T-cell (primary cell): ENCODE measurements around the gene C10orf53. TPM values are rescaled to one million over a fixed set of nuclear protein-coding genes. Genes with fewer than 3 reads are reported as not detected.

Experiments
- ATAC-seq, 4 experiments: fragments of 200-7000 bp in 3 of 4; fragments of 150-1000 bp in 1 of 4; cut with Tn5 transposase; replicated peaks in 1 of 4; 1 replicate in 3 of 4; 2 replicates in 1 of 4; pipeline ENCODE4 v1.10.0; 2021; ENCODE audit warnings: moderate library complexity in 3 of 4, mild to moderate bottlenecking in 2 of 4, moderate number of reproducible peaks in 1 of 4
- CTCF ChIA-PET, 2 donors: fragments of 300-600 bp; sonication (Branson Sonifier 250); formaldehyde crosslinking; loops; one replicate each; lab custom pipeline; 2022; ENCODE audit warnings: antibody characterized with exemption in 2 of 2; lab: Charles Lee
- POLR2A ChIA-PET, 2 donors: fragments of 300-600 bp; sonication (Branson Sonifier 250); formaldehyde crosslinking; loops; one replicate each; lab custom pipeline; 2022; ENCODE audit warnings: antibody characterized with exemption in 2 of 2; lab: Charles Lee
- DNase-seq, 35 experiments: peaks; one replicate each; pipeline versions ENCODE4 v3.0.0 to v3.0.0-alpha.2; 2013 to 2023
- H3K27ac ChIP-seq: one replicate; pipeline ENCODE4 v1.5.1; 2013; ENCODE audit warnings: low read length
- H3K27me3 ChIP-seq, 2 experiments: replicated peaks in 1 of 2; 1 replicate in 1 of 2; 2 replicates in 1 of 2; pipeline versions ENCODE4 v1.6.1 to v1.7.0; 2013; ENCODE audit warnings: low read length in 1 of 2, mixed read lengths in 1 of 2; ENCODE audit not compliant: control insufficient read depth in 2 of 2, insufficient read depth in 2 of 2; ENCODE audit errors: extremely low read depth in 1 of 2
- H3K36me3 ChIP-seq, 2 donors: 1 replicate in 1 of 2; 2 replicates in 1 of 2; pipeline versions ENCODE4 v1.6.1 to v1.7.0; 2013; ENCODE audit warnings: low read length in 1 of 2; ENCODE audit not compliant: control insufficient read depth in 2 of 2, insufficient read depth in 1 of 2; ENCODE audit errors: extremely low read depth in 1 of 2
- H3K4me1 ChIP-seq, 2 experiments: 1 replicate in 1 of 2; 2 replicates in 1 of 2; pipeline versions ENCODE4 v1.6.1 to v1.7.0; 2013; ENCODE audit warnings: low read length in 2 of 2, mixed read lengths in 1 of 2; ENCODE audit not compliant: insufficient read depth in 2 of 2, control insufficient read depth in 1 of 2; ENCODE audit errors: extremely low read depth in 1 of 2
- H3K4me3 ChIP-seq, 2 donors: 1 replicate in 1 of 2; 2 replicates in 1 of 2; pipeline versions ENCODE4 v1.5.1 to v1.7.0; 2013; ENCODE audit warnings: mild to moderate bottlenecking in 2 of 2, low read length in 1 of 2, moderate library complexity in 1 of 2; ENCODE audit not compliant: control insufficient read depth in 1 of 2; ENCODE audit errors: extremely low read depth in 1 of 2
- H3K9me3 ChIP-seq: 2 replicates; pipeline ENCODE4 v1.7.0; 2013
- H3K27ac Mint-ChIP-seq, 2 donors: one replicate each; pipeline ENCODE4 v1.8.0; 2020 to 2021; ENCODE audit warnings: mild to moderate bottlenecking in 2 of 2, mixed read lengths in 2 of 2
- H3K27me3 Mint-ChIP-seq, 2 donors: one replicate each; pipeline ENCODE4 v1.8.0; 2021 to 2022; ENCODE audit warnings: mixed read lengths in 2 of 2
- H3K36me3 Mint-ChIP-seq: one replicate; pipeline ENCODE4 v1.8.0; 2021; ENCODE audit warnings: mixed read lengths
- H3K4me1 Mint-ChIP-seq, 3 donors: one replicate each; pipeline ENCODE4 v1.8.0; 2020 to 2022; ENCODE audit warnings: mixed read lengths in 3 of 3, mild to moderate bottlenecking in 1 of 3
- H3K4me3 Mint-ChIP-seq, 3 donors: one replicate each; pipeline ENCODE4 v1.8.0; 2020 to 2022; ENCODE audit warnings: mild to moderate bottlenecking in 3 of 3, mixed read lengths in 3 of 3, moderate library complexity in 3 of 3
- H3K9me3 Mint-ChIP-seq, 3 donors: one replicate each; pipeline ENCODE4 v1.8.0; 2020 to 2022; ENCODE audit warnings: mixed read lengths in 3 of 3
- WGBS: methylation state at CpG from one replicate; pipeline ENCODE4 v1.1.5; 2013; ENCODE audit warnings: missing lambda C conversion rate; ENCODE audit not compliant: insufficient coverage; 5-methylcytosine and 5-hydroxymethylcytosine counted together
- total RNA-seq, 35 experiments: library from RNA in 6 of 35; stranded (reverse) in 6 of 35; fragments of 120-200 nt in 1 of 35; gene quantifications; one replicate each; pipeline versions ENCODE4 v1.2.1 to v1.2.4 and lab custom pipeline; 2013 to 2026

C10orf53 gene
- total RNA-seq, 5 donors from 2014 or later (not counting 1 experiment from before 2014, with no cell fraction given) = not detected

DNA sequence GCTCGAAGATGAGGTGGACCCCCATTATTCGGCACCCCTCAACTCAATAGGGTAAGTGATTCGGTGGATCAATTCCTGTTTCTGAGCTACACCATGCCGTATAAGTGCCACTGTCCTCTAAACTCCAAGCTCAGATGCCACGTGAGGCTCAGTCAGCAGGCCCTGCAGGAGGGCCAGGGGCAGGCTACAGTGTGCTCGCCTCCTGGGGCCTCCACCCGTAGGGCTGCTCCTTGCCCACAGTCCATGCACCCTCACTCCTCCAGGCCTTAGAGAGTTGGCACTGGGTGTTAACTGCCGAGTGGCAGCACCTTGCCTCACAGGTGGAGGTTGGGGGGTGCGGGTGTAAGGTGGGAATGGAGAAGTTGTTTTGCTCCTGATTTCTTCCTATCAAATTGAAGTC, 12.1 kb downstream of the C10orf53 start:
- H3K9me3 Mint-ChIP-seq = peaks cover 0 to 8% (median 4%) of the 10 kb centered on the region in 3 donors
- H3K4me1 Mint-ChIP-seq = no peaks in the 10 kb centered on the region
- POLR2A ChIA-PET = no interaction called here
- DNase-seq = no peak
- H3K9me3 ChIP-seq = no peaks in the 10 kb centered on the region
- no peak overlapping the region for H3K4me3 Mint-ChIP-seq
- CTCF ChIA-PET = no interaction called here
- H3K27ac Mint-ChIP-seq = no peak overlapping the region
- H3K4me3 ChIP-seq = no peak overlapping the region
- H3K27me3 ChIP-seq = peaks cover 15 to 45% of the 10 kb centered on the region in 2 experiments
- H3K36me3 Mint-ChIP-seq = no peaks in the 10 kb centered on the region
- H3K27ac ChIP-seq = no peak overlapping the region
- no peaks in the 10 kb centered on the region for H3K36me3 ChIP-seq
- peaks cover 53 to 59% of the 10 kb centered on the region in 2 donors for H3K27me3 Mint-ChIP-seq
- no peak for ATAC-seq
- WGBS = 50% methylated on average over 3 of the region's 9 CpGs
- H3K4me1 ChIP-seq = no peaks in the 10 kb centered on the region

GRCh38 chr10:49694466-49694865, 15.0 kb downstream of the C10orf53 start:
- H3K4me1 ChIP-seq = no peaks in the 10 kb centered on the region
- no peak for DNase-seq
- no peak for ATAC-seq
- H3K27me3 ChIP-seq = peaks cover 13 to 38% of the 10 kb centered on the region in 2 experiments
- POLR2A ChIA-PET = no interaction called here
- CTCF ChIA-PET = no interaction called here
- H3K27ac Mint-ChIP-seq = no peak overlapping the region
- no peaks in the 10 kb centered on the region for H3K36me3 Mint-ChIP-seq
- H3K36me3 ChIP-seq = no peaks in the 10 kb centered on the region
- H3K9me3 Mint-ChIP-seq = peaks cover 0 to 2% (median 0%) of the 10 kb centered on the region in 3 donors
- no peak overlapping the region for H3K4me3 ChIP-seq
- H3K27ac ChIP-seq = no peak overlapping the region
- H3K27me3 Mint-ChIP-seq = peaks cover 42 to 43% of the 10 kb centered on the region in 2 donors
- no peaks in the 10 kb centered on the region for H3K9me3 ChIP-seq
- H3K4me3 Mint-ChIP-seq = no peak overlapping the region
- H3K4me1 Mint-ChIP-seq = no peaks in the 10 kb centered on the region
- 68% methylated on average over 6 of the region's 6 CpGs for WGBS

DNA sequence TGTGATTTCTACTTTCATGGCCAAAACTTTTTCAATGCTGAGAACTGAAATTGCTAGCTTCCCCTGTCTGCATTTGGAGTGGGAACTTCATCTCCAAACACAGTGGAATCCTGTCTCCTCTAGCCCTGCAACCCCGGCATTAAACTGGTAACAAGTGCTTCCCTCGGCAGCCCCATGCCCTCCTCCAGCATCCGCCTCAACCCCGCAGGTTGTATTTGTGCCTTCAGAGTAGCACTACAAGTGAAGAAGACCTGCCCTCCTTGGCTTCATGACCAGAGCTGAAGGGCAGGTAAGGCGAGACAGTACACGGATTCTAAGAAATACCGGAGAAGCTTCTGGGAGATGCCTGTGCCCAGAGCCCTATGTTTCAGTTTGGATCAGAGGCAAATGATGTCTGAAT, 16.9 kb downstream of the C10orf53 start:
- CTCF ChIA-PET = no interaction called here
- Mint-ChIP-seq H3K27me3 (peaks cover 28 to 31% of the 10 kb centered on the region in 2 donors), H3K4me3 (no peak overlapping the region), H3K4me1 (no peaks in the 10 kb centered on the region), H3K27ac (no peak overlapping the region), H3K36me3 (no peaks in the 10 kb centered on the region), H3K9me3 (peaks cover 0 to 2% (median 0%) of the 10 kb centered on the region in 3 donors)
- Histone ChIP-seq H3K27me3 (peaks cover 4 to 35% of the 10 kb centered on the region in 2 experiments), H3K36me3 (no peaks in the 10 kb centered on the region), H3K4me3 (no peak overlapping the region), H3K27ac (no peak overlapping the region), H3K9me3 (no peaks in the 10 kb centered on the region), H3K4me1 (no peaks in the 10 kb centered on the region)
- WGBS = 75% methylated on average over 7 of the region's 7 CpGs
- ATAC-seq = no peak
- no peak for DNase-seq
- POLR2A ChIA-PET = no interaction called here

DNA sequence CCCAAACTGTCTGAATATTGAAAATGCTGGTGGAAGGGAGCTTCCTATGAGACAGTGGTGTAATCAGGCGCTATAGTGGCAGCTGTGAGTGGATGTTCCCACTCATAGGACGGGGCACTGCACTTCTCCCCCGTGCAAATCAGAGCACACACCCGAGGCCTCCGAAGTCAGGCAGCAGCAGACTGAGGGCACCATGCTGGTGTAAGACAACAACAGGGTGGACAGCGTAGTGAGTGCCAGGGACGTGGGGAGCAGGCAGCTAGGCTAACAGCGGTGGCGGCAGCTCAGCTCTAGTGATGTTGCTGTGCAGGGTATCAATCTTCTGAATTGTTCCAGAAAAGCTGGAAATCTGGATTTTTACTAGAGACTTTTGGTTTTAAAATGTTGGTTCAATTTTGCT, 19.2 kb downstream of the C10orf53 start:
- DNase-seq (no peak), ATAC-seq (no peak)
- H3K36me3 Mint-ChIP-seq = no peaks in the 10 kb centered on the region
- Histone ChIP-seq H3K4me3 (no peak overlapping the region), H3K36me3 (no peaks in the 10 kb centered on the region), H3K4me1 (no peaks in the 10 kb centered on the region), H3K27ac (no peak overlapping the region), H3K9me3 (no peaks in the 10 kb centered on the region), H3K27me3 (peaks cover 0 to 29% of the 10 kb centered on the region in 2 experiments)
- WGBS = 74% methylated on average over 7 of the region's 9 CpGs
- no peak overlapping the region for H3K27ac Mint-ChIP-seq
- H3K27me3 Mint-ChIP-seq = peaks cover 17% of the 10 kb centered on the region in 2 donors
- H3K9me3 Mint-ChIP-seq = no peaks in the 10 kb centered on the region
- no peaks in the 10 kb centered on the region for H3K4me1 Mint-ChIP-seq
- ChIA-PET POLR2A (no interaction called here), CTCF (no interaction called here)
- H3K4me3 Mint-ChIP-seq = no peak overlapping the region

- Mint-ChIP-seq H3K4me1 (no peaks in the 10 kb centered on the region), H3K9me3 (no peaks in the 10 kb centered on the region), H3K27ac (no peak overlapping the region), H3K27me3 (peaks cover 14 to 17% of the 10 kb centered on the region in 2 donors), H3K4me3 (no peak overlapping the region), H3K36me3 (no peaks in the 10 kb centered on the region)
- Histone ChIP-seq H3K4me1 (no peaks in the 10 kb centered on the region), H3K9me3 (no peaks in the 10 kb centered on the region), H3K4me3 (no peak overlapping the region), H3K27ac (no peak overlapping the region), H3K27me3 (peaks cover 0 to 26% of the 10 kb centered on the region in 2 experiments), H3K36me3 (no peaks in the 10 kb centered on the region)
- ChIA-PET POLR2A (no interaction called here), CTCF (no interaction called here)
- DNase-seq = no peak
- WGBS = no CpG with 5 or more reads among the region's 3 CpGs
- no peak for ATAC-seq
These were observed 20.8 kb downstream of the C10orf53 start for GRCh38 chr10:49700211-49700610.

DNA sequence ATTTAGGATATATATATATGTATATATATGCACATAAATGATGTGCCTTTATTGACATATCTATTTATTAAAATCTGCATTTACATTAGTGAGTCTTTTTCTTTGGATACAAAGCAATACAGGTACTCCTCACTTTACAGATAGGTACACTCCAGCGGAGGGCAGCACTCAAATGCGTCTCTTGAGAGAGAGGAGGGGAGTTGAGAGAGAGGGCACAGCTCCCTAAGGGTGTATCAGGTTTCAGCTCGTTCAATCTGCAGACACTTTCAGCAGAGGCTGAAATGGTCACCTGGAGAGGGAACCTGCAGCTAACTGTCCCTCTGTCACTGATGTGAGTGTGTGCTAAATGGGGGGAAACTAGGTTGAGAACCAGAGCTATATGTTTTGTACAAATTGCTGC, 21.5 kb downstream of the C10orf53 start:
- ATAC-seq (no peak), DNase-seq (no peak)
- Histone ChIP-seq H3K27me3 (peaks cover 0 to 26% of the 10 kb centered on the region in 2 experiments), H3K4me1 (no peaks in the 10 kb centered on the region), H3K9me3 (no peaks in the 10 kb centered on the region), H3K36me3 (no peaks in the 10 kb centered on the region), H3K27ac (no peak overlapping the region), H3K4me3 (no peak overlapping the region)
- WGBS = no CpG with 5 or more reads among the region's 3 CpGs
- no peak overlapping the region for H3K27ac Mint-ChIP-seq
- CTCF ChIA-PET = no interaction called here
- no peak overlapping the region for H3K4me3 Mint-ChIP-seq
- no peaks in the 10 kb centered on the region for H3K36me3 Mint-ChIP-seq
- peaks cover 14 to 17% of the 10 kb centered on the region in 2 donors for H3K27me3 Mint-ChIP-seq
- H3K9me3 Mint-ChIP-seq = no peaks in the 10 kb centered on the region
- POLR2A ChIA-PET = no interaction called here
- H3K4me1 Mint-ChIP-seq = no peaks in the 10 kb centered on the region

DNA sequence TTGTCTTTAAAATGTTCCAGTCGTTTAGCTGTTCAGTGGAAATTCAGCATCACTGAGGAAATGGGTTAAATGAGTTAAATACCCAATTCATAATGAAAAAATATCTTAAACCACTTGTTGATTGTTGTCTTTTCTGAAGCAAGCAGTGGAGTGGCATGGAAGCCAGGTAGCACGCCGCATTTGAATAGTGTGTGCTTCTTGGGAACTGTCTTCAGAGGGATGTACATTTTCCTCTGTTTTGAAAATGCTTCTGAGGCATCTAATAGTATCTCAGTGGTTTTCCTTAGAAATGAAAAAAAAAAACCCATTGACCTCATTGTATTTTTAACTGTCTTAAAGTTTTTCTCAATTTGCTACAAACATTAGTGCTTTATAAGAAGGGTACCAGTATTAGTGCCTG, 28.1 kb downstream of the C10orf53 start:
- peaks cover 16 to 20% of the 10 kb centered on the region in 2 donors for H3K27me3 Mint-ChIP-seq
- H3K9me3 ChIP-seq = no peaks in the 10 kb centered on the region
- no peak overlapping the region for H3K4me3 ChIP-seq
- DNase-seq (no peak), ATAC-seq (no peak)
- H3K27ac Mint-ChIP-seq = no peak overlapping the region
- ChIA-PET POLR2A (no interaction called here), CTCF (interaction anchor here in 1 of 2 donors (0.5 kb wide), 1 partner anchor 47 kb away, joined by 3 read pairs; no protein-coding TSS in a partner anchor)
- no peaks in the 10 kb centered on the region for H3K36me3 Mint-ChIP-seq
- H3K27me3 ChIP-seq = peaks cover 0 to 22% of the 10 kb centered on the region in 2 experiments
- H3K4me3 Mint-ChIP-seq = no peak overlapping the region
- no peaks in the 10 kb centered on the region for H3K4me1 Mint-ChIP-seq
- H3K36me3 ChIP-seq = no peaks in the 10 kb centered on the region
- WGBS = no CpG with 5 or more reads among the region's 3 CpGs
- no peaks in the 10 kb centered on the region for H3K9me3 Mint-ChIP-seq
- H3K4me1 ChIP-seq = no peaks in the 10 kb centered on the region
- no peak overlapping the region for H3K27ac ChIP-seq
